HepG2 (cell line): ENCODE results near the gene RABGAP1L. TPM values are rescaled to one million over a fixed set of nuclear protein-coding genes. Genes with fewer than 3 reads are reported as not detected.

ENCODE experiments used
- ATAC-seq: fragments of 200-7000 bp; cut with Tn5 transposase; 3 replicates; pipeline ENCODE4 v1.9.1; 2020; ENCODE audit warnings: mild to moderate bottlenecking, moderate library complexity
- BruUV-seq: library from RNA; stranded (reverse); fragments of 400-500 nt; replicated peaks from 2 replicates; lab custom pipeline; 2021; lab: Mats Ljungman, UMichigan
- CTCF ChIA-PET: fragments of 300-600 bp; formaldehyde crosslinking; extraction: SDS; loops from one replicate; lab custom pipeline; 2021; ENCODE audit warnings: low total read pairs, inconsistent platforms, low intra/inter-chr PET ratio; lab: Yijun Ruan, JAX
- POLR2A ChIA-PET: fragments of 350-600 bp; sonication (Branson Sonifier 250); formaldehyde crosslinking; loops from one replicate; lab custom pipeline; 2020; ENCODE audit warnings: antibody characterized with exemption, inconsistent platforms; lab: Yijun Ruan, JAX
- DNase-seq: peaks from one replicate; pipeline ENCODE4 v3.0.0-alpha.2; 2015; ENCODE audit warnings: low spot score
- FAIRE-seq: peaks from 3 replicates; lab custom pipeline; 2011; peaks lifted over from hg19 to GRCh38; lab: Jason Lieb, UNC
- H2AFZ ChIP-seq: one replicate; pipeline ENCODE4 v1.6.1; 2011; ENCODE audit warnings: low read length, inconsistent platforms
- H3K27ac ChIP-seq: fragments of 300-600 bp; 3 replicates; pipeline ENCODE4 v1.8.0; 2011; ENCODE audit warnings: mixed run types, mild to moderate bottlenecking, mixed read lengths, low read length, inconsistent platforms; ENCODE audit not compliant: insufficient read depth; ENCODE audit errors: extremely low read length
- H3K27me3 ChIP-seq, 2 experiments: fragments of 200-600 bp in 1 of 2; 2 replicates in 1 of 2; 3 replicates in 1 of 2; pipeline versions ENCODE4 v1.6.0 to v1.8.0; 2011; ENCODE audit warnings: low read length in 2 of 2, mild to moderate bottlenecking in 2 of 2, moderate library complexity in 2 of 2, inconsistent platforms in 1 of 2; ENCODE audit not compliant: insufficient read depth in 2 of 2, control insufficient read depth in 1 of 2
- H3K36me3 ChIP-seq, 2 experiments: fragments of 200-600 bp in 1 of 2; replicated peaks in 1 of 2; 2 replicates in 1 of 2; 3 replicates in 1 of 2; pipeline versions ENCODE4 v1.5.1 to v1.8.0; 2011; ENCODE audit warnings: low read length in 2 of 2, inconsistent platforms in 1 of 2; ENCODE audit not compliant: insufficient read depth in 2 of 2, control insufficient read depth in 1 of 2
- H3K4me1 ChIP-seq: 2 replicates; pipeline ENCODE4 v1.5.1; 2012; ENCODE audit warnings: low read length, inconsistent platforms; ENCODE audit not compliant: insufficient read depth
- H3K4me2 ChIP-seq: 2 replicates; pipeline ENCODE4 v1.6.0; 2011; ENCODE audit warnings: low read depth, low read length, inconsistent platforms
- H3K4me3 ChIP-seq, 3 experiments: fragments of 200-600 bp in 1 of 3; sonication (generic), shearing (Covaris generic) in 1 of 3; replicated peaks in 1 of 3; 2 replicates each; pipeline ENCODE4 v1.5.1; 2011 to 2016; ENCODE audit warnings: low read length in 3 of 3, inconsistent platforms in 2 of 3, low read depth in 2 of 3, mild to moderate bottlenecking in 2 of 3, control low read depth in 1 of 3, mixed read lengths in 1 of 3; ENCODE audit not compliant: insufficient read depth in 1 of 3
- H3K79me2 ChIP-seq: one replicate; pipeline ENCODE4 v1.6.1; 2011; ENCODE audit warnings: low read length, inconsistent platforms; ENCODE audit not compliant: insufficient read depth
- H3K9ac ChIP-seq: 2 replicates; pipeline ENCODE4 v1.6.0; 2011; ENCODE audit warnings: mild to moderate bottlenecking, low read depth, low read length, inconsistent platforms; ENCODE audit not compliant: insufficient read depth
- H3K9me3 ChIP-seq: 2 replicates; pipeline ENCODE4 v1.5.1; 2012; ENCODE audit warnings: mild to moderate bottlenecking, low read length
- H4K20me1 ChIP-seq: 2 replicates; pipeline ENCODE4 v1.6.0; 2011; ENCODE audit warnings: inconsistent platforms, mild to moderate bottlenecking, low read length, moderate library complexity; ENCODE audit not compliant: insufficient read depth
- HMGA1 ChIP-seq: sonication (generic); formaldehyde crosslinking; conservative IDR thresholded peaks from 2 replicates; pipeline ENCODE4 v1.4.0; 2020; ENCODE audit warnings: missing genetic modification reagents
- JDP2 ChIP-seq: sonication (generic); formaldehyde crosslinking; IDR thresholded peaks from 2 replicates; pipeline ENCODE4 v1.8.1; 2022; ENCODE audit warnings: missing genetic modification reagents, borderline replicate concordance
- ZBTB3 ChIP-seq: sonication (generic); formaldehyde crosslinking; IDR thresholded peaks from 2 replicates; pipeline ENCODE4 v1.4.0; 2020; ENCODE audit warnings: low read depth, mild to moderate bottlenecking, moderate library complexity, missing genetic modification reagents, borderline replicate concordance
- ZNF12 ChIP-seq: sonication (generic); formaldehyde crosslinking; IDR thresholded peaks from 2 replicates; pipeline ENCODE4 v1.5.0; 2020; ENCODE audit warnings: missing genetic modification reagents
- ZNF121 ChIP-seq: sonication (generic); formaldehyde crosslinking; IDR thresholded peaks from 2 replicates; pipeline ENCODE4 v1.5.0; 2020; ENCODE audit warnings: mild to moderate bottlenecking, missing genetic modification reagents
- ZNF496 ChIP-seq: sonication (generic); formaldehyde crosslinking; IDR thresholded peaks from 2 replicates; pipeline ENCODE4 v1.8.1; 2023; ENCODE audit warnings: mild to moderate bottlenecking, moderate library complexity, missing genetic modification reagents; ENCODE audit not compliant: insufficient replicate concordance
- ZNF552 ChIP-seq: sonication (generic); formaldehyde crosslinking; IDR thresholded peaks from 2 replicates; pipeline ENCODE4 v1.9.0; 2022; ENCODE audit warnings: missing genetic modification reagents, mild to moderate bottlenecking, borderline replicate concordance
- ZNF563 ChIP-seq: sonication (generic); formaldehyde crosslinking; IDR thresholded peaks from 2 replicates; pipeline ENCODE4 v1.8.0; 2022; ENCODE audit warnings: mild to moderate bottlenecking, moderate library complexity, missing genetic modification reagents
- WGBS: methylation state at CpG from one replicate; pipeline ENCODE4 v1.1.6; 2017; ENCODE audit warnings: low lambda C conversion rate; 5-methylcytosine and 5-hydroxymethylcytosine counted together
- in situ Hi-C: cut with HindIII; loops from 2 replicates; pipeline ENCODE4 v1.10.0; 2017; ENCODE audit warnings: low pct_unique_long_range_greater_than_20kb; ENCODE audit not compliant: extremely low pct_ligation_motif_present
- intact Hi-C: fragments of 100-400 bp; cut with micrococcal nuclease; formaldehyde crosslinking; loops from one replicate; pipeline ENCODE4 v1.10.0; 2022; ENCODE audit not compliant: unreplicated experiment
- polyA plus RNA-seq, 8 experiments: library from polyadenylated mRNA; depleted of rRNA in 3 of 8; stranded (reverse) in 7 of 8; unstranded in 1 of 8; fragments of >200 nt; fragmentation: Illumina TruSeq in 4 of 8; extraction: Trizol in 4 of 8; gene quantifications; 2 replicates each; pipeline versions ENCODE4 v1.2.1 to v1.2.3, GENCODE V29; 2011 to 2016; ENCODE audit warnings: low read depth in 4 of 8, missing spikeins in 1 of 8, mixed read lengths in 1 of 8; ENCODE audit not compliant: insufficient read depth in 1 of 8
- total RNA-seq, 5 experiments: library from RNA; depleted of rRNA; stranded (reverse); fragments of >200 nt; fragmentation: Illumina TruSeq; extraction: Trizol; gene quantifications; 2 replicates each; pipeline ENCODE4 v1.2.3, GENCODE V29; 2016; ENCODE audit warnings: low read depth in 1 of 5
- TF ChIP-seq, protein P1 (sequence below): sonication (generic); formaldehyde crosslinking; IDR thresholded peaks from 2 replicates; pipeline ENCODE4 v1.8.0; 2023; ENCODE audit warnings: mild to moderate bottlenecking, missing genetic modification reagents

Gene RABGAP1L
- total and polyA plus RNA-seq, 2 of the 13 experiments (the other 11 are each of a cell fraction or from before 2014, with no cell fraction given), result 7.9 to 22.6 TPM

DNA sequence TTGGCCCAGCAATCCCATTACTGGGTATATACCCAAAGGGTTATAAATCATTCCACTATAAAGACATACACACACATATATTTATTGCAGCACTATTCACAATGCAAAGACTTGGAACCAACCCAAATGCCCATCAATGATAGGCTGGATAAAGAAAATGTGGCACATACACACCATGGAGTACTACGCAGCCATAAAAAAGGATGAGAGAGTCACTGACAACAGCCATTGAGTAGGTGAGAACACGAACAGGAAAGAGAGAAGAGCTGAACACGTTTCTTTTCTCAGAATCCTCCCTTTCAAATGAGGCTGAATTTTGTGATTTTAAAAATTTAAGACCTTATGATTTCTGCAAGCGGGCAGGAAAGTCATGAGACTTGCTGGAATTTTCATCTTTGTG is 10.1 kb upstream of the RABGAP1L start:
- peaks cover 6% of the 10 kb centered on the region for H3K4me1 ChIP-seq
- H3K27ac ChIP-seq, result no peak overlapping the region
- BruUV-seq, result no TSS peak
- in situ Hi-C loops (no loop called here), intact Hi-C loops (no loop called here)
- FAIRE-seq (no peak), DNase-seq (no peak), ATAC-seq (no peak)
- H3K27me3 ChIP-seq, result no peaks in the 10 kb centered on the region
- 46% methylated on average over 4 of the region's 4 CpGs for WGBS
- no peaks in the 10 kb centered on the region for H4K20me1 ChIP-seq
- POLR2A ChIA-PET, result no interaction called here
- no peaks in the 10 kb centered on the region for H3K79me2 ChIP-seq
- TF ChIP-seq ZBTB3, result no peak
- TF ChIP-seq HMGA1 (CRISPR knock-in tag), result no peak
- no peak for TF ChIP-seq JDP2 (CRISPR knock-in tag)
- no peak for TF ChIP-seq ZNF563 (CRISPR knock-in tag)
- TF ChIP-seq, protein P1, sequence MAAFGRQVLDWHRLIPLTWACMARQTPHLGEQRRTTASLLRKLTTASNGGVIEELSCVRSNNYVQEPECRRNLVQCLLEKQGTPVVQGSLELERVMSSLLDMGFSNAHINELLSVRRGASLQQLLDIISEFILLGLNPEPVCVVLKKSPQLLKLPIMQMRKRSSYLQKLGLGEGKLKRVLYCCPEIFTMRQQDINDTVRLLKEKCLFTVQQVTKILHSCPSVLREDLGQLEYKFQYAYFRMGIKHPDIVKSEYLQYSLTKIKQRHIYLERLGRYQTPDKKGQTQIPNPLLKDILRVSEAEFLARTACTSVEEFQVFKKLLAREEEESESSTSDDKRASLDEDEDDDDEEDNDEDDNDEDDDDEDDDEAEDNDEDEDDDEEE (CRISPR knock-in tag), result no peak
- TF ChIP-seq ZNF552 (CRISPR knock-in tag), result no peak
- H3K36me3 ChIP-seq, result no peaks in the 10 kb centered on the region
- no peaks in the 10 kb centered on the region for H3K9me3 ChIP-seq
- no peak overlapping the region for H3K9ac ChIP-seq
- CTCF ChIA-PET, result no interaction called here
- no peak overlapping the region for H3K4me3 ChIP-seq
- no peak overlapping the region for H2AFZ ChIP-seq
- H3K4me2 ChIP-seq, result no peak overlapping the region

GRCh38 chr1:174150499-174150898 is 8.8 kb upstream of the RABGAP1L start:
- Histone ChIP-seq H3K27me3 (no peaks in the 10 kb centered on the region), H3K9me3 (no peaks in the 10 kb centered on the region), H3K4me3 (no peak overlapping the region), H3K4me2 (no peak overlapping the region), H3K4me1 (no peaks in the 10 kb centered on the region), H2AFZ (no peak overlapping the region), H3K9ac (no peak overlapping the region), H3K36me3 (no peaks in the 10 kb centered on the region)
- DNase-seq (no peak), FAIRE-seq (no peak)
- POLR2A ChIA-PET, result no interaction called here
- in situ Hi-C loops, result no loop called here
- no TSS peak for BruUV-seq
- TF ChIP-seq ZNF496 (CRISPR knock-in tag) (no peak), ZNF121 (CRISPR knock-in tag) (peak; percentile 29; the same call in 1 of the 2 replicates), ZNF12 (CRISPR knock-in tag) (no peak)
- TF ChIP-seq, all 625 proteins: peak for 1
- Histone ChIP-seq H3K79me2 (no peaks in the 10 kb centered on the region), H4K20me1 (no peaks in the 10 kb centered on the region), H3K27ac (no peak overlapping the region)
- intact Hi-C loops, result loop anchor here (10.0 kb wide), 1 partner anchor 126 kb away; the partner anchor contains the start of gene RC3H1
- CTCF ChIA-PET, result no interaction called here
- ATAC-seq, result no peak
- 87% methylated on average over 2 of the region's 2 CpGs for WGBS
